SJCRH30 (cell line): ENCODE data around the gene SLC29A2. TPM values are rescaled to one million over a fixed set of nuclear protein-coding genes. Genes with fewer than 3 reads are reported as not detected.

Source experiments
- DNase-seq, 2 experiments: peaks; one replicate each; pipeline ENCODE4 v3.0.0-alpha.2; 2015 to 2020
- H3K27ac ChIP-seq: fragments of 250-450 bp; sonication (Bioruptor Pico); 2 replicates; pipeline ENCODE4 v1.5.1; 2020; ENCODE audit warnings: mild to moderate bottlenecking, moderate library complexity
- H3K27me3 ChIP-seq: fragments of 250-450 bp; sonication (Bioruptor Pico); 2 replicates; pipeline ENCODE4 v1.5.1; 2020; ENCODE audit warnings: mild to moderate bottlenecking, moderate library complexity
- H3K36me3 ChIP-seq: fragments of 250-450 bp; sonication (Bioruptor Pico); 2 replicates; pipeline ENCODE4 v1.5.1; 2020; ENCODE audit warnings: mild to moderate bottlenecking, moderate library complexity
- H3K4me1 ChIP-seq: fragments of 250-450 bp; sonication (Bioruptor Pico); 2 replicates; pipeline ENCODE4 v1.5.1; 2020; ENCODE audit warnings: mild to moderate bottlenecking, moderate library complexity
- H3K4me3 ChIP-seq: fragments of 250-450 bp; sonication (Bioruptor Pico); 2 replicates; pipeline ENCODE4 v1.5.1; 2020; ENCODE audit warnings: mild to moderate bottlenecking, moderate library complexity
- H3K9me3 ChIP-seq: fragments of 250-450 bp; sonication (Bioruptor Pico); replicated peaks from 2 replicates; pipeline ENCODE4 v1.5.1; 2020; ENCODE audit warnings: mild to moderate bottlenecking, moderate library complexity
- total RNA-seq: library from RNA; depleted of rRNA; stranded (reverse); fragments of >200 nt; shearing (Covaris generic); gene quantifications from 2 replicates; pipeline ENCODE4 v1.2.3, GENCODE V29; 2014

Gene SLC29A2
- total RNA-seq, 1 experiment from 2014 or later = 2.6 TPM

- no peaks in the 10 kb centered on the region for H3K9me3 ChIP-seq
- peaks cover 2% of the 10 kb centered on the region; the same call in 1 of the 2 replicates for H3K4me1 ChIP-seq
- no peaks in the 10 kb centered on the region for H3K27me3 ChIP-seq
- H3K4me3 ChIP-seq = peak overlapping the region; percentile 69
- DNase-seq = no peak
- no peaks in the 10 kb centered on the region for H3K36me3 ChIP-seq
- H3K27ac ChIP-seq = no peak overlapping the region
Measured at GRCh38 chr11:66346476-66347424, 24.8 kb downstream of the SLC29A2 start.

- Histone ChIP-seq H3K9me3 (no peaks in the 10 kb centered on the region), H3K4me1 (peaks cover 2% of the 10 kb centered on the region; the same call in 1 of the 2 replicates), H3K36me3 (no peaks in the 10 kb centered on the region), H3K27ac (no peak overlapping the region), H3K4me3 (peak overlapping the region; percentile 74), H3K27me3 (no peaks in the 10 kb centered on the region)
- no peak for DNase-seq
Measured at GRCh38 chr11:66345316-66345649, 26.3 kb downstream of the SLC29A2 start.

- Histone ChIP-seq H3K4me3 (peak within 1 kb of the TSS; percentile 74), H3K36me3 (no peaks in the 10 kb centered on the region), H3K4me1 (peaks cover 2% of the 10 kb centered on the region; the same call in 1 of the 2 replicates), H3K27ac (peak within 1 kb of the TSS; percentile 5; the same call in 1 of the 2 replicates), H3K9me3 (no peaks in the 10 kb centered on the region), H3K27me3 (no peaks in the 10 kb centered on the region)
- peak; percentile 96 for DNase-seq
Measured at GRCh38 chr11:66344550-66345315, 26.8 kb downstream of the SLC29A2 start, which contains the start of gene BRMS1. BRMS1 (minus strand) TSS chr11:66345104; CDS start chr11:66342234, 2,870 bp downstream.

- H3K27ac ChIP-seq = no peak overlapping the region
- H3K9me3 ChIP-seq = no peaks in the 10 kb centered on the region
- DNase-seq = no peak
- no peak overlapping the region for H3K4me3 ChIP-seq
- H3K4me1 ChIP-seq = peaks cover 2% of the 10 kb centered on the region; the same call in 1 of the 2 replicates
- H3K27me3 ChIP-seq = no peaks in the 10 kb centered on the region
- no peaks in the 10 kb centered on the region for H3K36me3 ChIP-seq
Measured at GRCh38 chr11:66343176-66343575, 28.4 kb downstream of the SLC29A2 start.

GRCh38 chr11:66341502-66342126, 29.9 kb downstream of the SLC29A2 start:
- Histone ChIP-seq H3K36me3 (no peaks in the 10 kb centered on the region), H3K4me1 (peaks cover 12% of the 10 kb centered on the region), H3K27ac (no peak overlapping the region), H3K4me3 (no peak overlapping the region), H3K9me3 (no peaks in the 10 kb centered on the region), H3K27me3 (no peaks in the 10 kb centered on the region)
- DNase-seq = no peak

GRCh38 chr11:66340596-66341501, 30.7 kb downstream of the SLC29A2 start:
- Histone ChIP-seq H3K9me3 (no peaks in the 10 kb centered on the region), H3K27me3 (no peaks in the 10 kb centered on the region), H3K27ac (no peak overlapping the region), H3K4me1 (peaks cover 15% of the 10 kb centered on the region), H3K4me3 (no peak overlapping the region), H3K36me3 (no peaks in the 10 kb centered on the region)
- no peak for DNase-seq

GRCh38 chr11:66339686-66340483, 31.7 kb downstream of the SLC29A2 start:
- H3K4me1 ChIP-seq = peaks cover 15% of the 10 kb centered on the region
- H3K27ac ChIP-seq = no peak overlapping the region
- H3K4me3 ChIP-seq = no peak overlapping the region
- H3K36me3 ChIP-seq = no peaks in the 10 kb centered on the region
- no peaks in the 10 kb centered on the region for H3K9me3 ChIP-seq
- no peak for DNase-seq
- no peaks in the 10 kb centered on the region for H3K27me3 ChIP-seq

- no peaks in the 10 kb centered on the region for H3K36me3 ChIP-seq
Measured at GRCh38 chr11:66339162-66339675, 32.3 kb downstream of the SLC29A2 start.

GRCh38 chr11:66338276-66339161, 33.0 kb downstream of the SLC29A2 start:
- H3K4me3 ChIP-seq = no peak overlapping the region
- no peak for DNase-seq
- H3K36me3 ChIP-seq = no peaks in the 10 kb centered on the region
- H3K27me3 ChIP-seq = no peaks in the 10 kb centered on the region
- peaks cover 15% of the 10 kb centered on the region for H3K4me1 ChIP-seq
- no peaks in the 10 kb centered on the region for H3K9me3 ChIP-seq
- H3K27ac ChIP-seq = no peak overlapping the region

More at GRCh38 chr11:66339162-66339675, 32.3 kb downstream of the SLC29A2 start:
- Histone ChIP-seq H3K4me1 (peaks cover 15% of the 10 kb centered on the region), H3K9me3 (no peaks in the 10 kb centered on the region), H3K27ac (no peak overlapping the region), H3K4me3 (no peak overlapping the region), H3K27me3 (no peaks in the 10 kb centered on the region)
- no peak for DNase-seq

- Histone ChIP-seq H3K4me3 (no peak overlapping the region), H3K4me1 (peaks cover 15% of the 10 kb centered on the region), H3K36me3 (no peaks in the 10 kb centered on the region), H3K9me3 (no peaks in the 10 kb centered on the region), H3K27ac (peak overlapping the region; percentile 31; the same call in 1 of the 2 replicates), H3K27me3 (no peaks in the 10 kb centered on the region)
- DNase-seq = no peak
Measured at GRCh38 chr11:66337103-66337899, 34.3 kb downstream of the SLC29A2 start.

GRCh38 chr11:66336234-66337102, 35.1 kb downstream of the SLC29A2 start, which contains the start of gene RIN1:
RIN1 (minus strand) TSS chr11:66336434; CDS start chr11:66336402, 32 bp downstream.
- peak; percentile 67 to 69 for DNase-seq
- H3K27me3 ChIP-seq = no peaks in the 10 kb centered on the region
- no peaks in the 10 kb centered on the region for H3K9me3 ChIP-seq
- H3K36me3 ChIP-seq = no peaks in the 10 kb centered on the region
- H3K4me3 ChIP-seq = peak within 1 kb of the TSS; percentile 55
- H3K4me1 ChIP-seq = peaks cover 15% of the 10 kb centered on the region
- H3K27ac ChIP-seq = peak within 1 kb of the TSS; percentile 31
